Adrenal gland (tissue), 12 donors: ENCODE measurements around the gene TSPYL2. TPM values are rescaled to one million over a fixed set of nuclear protein-coding genes. Genes with fewer than 3 reads are reported as not detected.

Experiments
- DNase-seq, 7 donors: peaks; one replicate each; pipeline ENCODE4 v3.0.0-alpha.2; 2019 to 2020
- H3K27ac ChIP-seq, 5 donors: fragments of 200-600 bp; sonication (generic) in 4 of 5; 1 replicate in 3 of 5; 2 replicates in 2 of 5; pipeline versions ENCODE4 v1.5.1 to v1.8.0; 2016 to 2020; ENCODE audit warnings: mild to moderate bottlenecking in 1 of 5
- H3K27me3 ChIP-seq: fragments of 200-600 bp; 2 replicates; pipeline ENCODE4 v1.8.0; 2021
- H3K36me3 ChIP-seq, 2 donors: fragments of 200-600 bp; replicated peaks in 1 of 2; 1 replicate in 1 of 2; 2 replicates in 1 of 2; pipeline versions ENCODE4 v1.5.1 to v1.8.0; 2018 to 2022
- H3K4me1 ChIP-seq, 2 donors: fragments of 200-600 bp; replicated peaks in 1 of 2; 1 replicate in 1 of 2; 2 replicates in 1 of 2; pipeline versions ENCODE4 v1.5.1 to v1.8.0; 2018 to 2021
- H3K4me3 ChIP-seq, 4 donors: fragments of 200-600 bp; sonication (generic) in 3 of 4; one replicate each; pipeline ENCODE4 v1.5.1; 2016 to 2018
- H3K9me3 ChIP-seq, 3 donors: fragments of 200-600 bp; sonication (generic) in 1 of 3; replicated peaks in 1 of 3; 1 replicate in 2 of 3; 2 replicates in 1 of 3; pipeline versions ENCODE4 v1.5.1 to v1.8.0; 2016 to 2021
- POLR2A ChIP-seq, 2 donors: fragments of 450-650 bp; IDR thresholded peaks; one replicate each; pipeline ENCODE4 v1.6.1; 2017; ENCODE audit warnings: antibody characterized with exemption in 2 of 2, mild to moderate bottlenecking in 2 of 2, moderate library complexity in 1 of 2
- whole genome bisulfite sequencing, 4 donors: extraction: QIAGEN DNeasy Blood & Tissue Kit in 2 of 4; methylation state at CpG; one replicate each; pipeline versions ENCODE4 v1.1.5 to v1.1.7; 2013 to 2017; 5-methylcytosine and 5-hydroxymethylcytosine counted together
- intact Hi-C, 2 donors: fragments of 100-400 bp; cut with DNase I; formaldehyde crosslinking; loops; one replicate each; pipeline versions ENCODE4 v1.14.1 to v1.15.0; 2022 to 2023
- polyA plus RNA-seq, 3 donors: library from polyadenylated mRNA; stranded (reverse); fragments of 200-250 nt in 2 of 3; fragments of 350-450 nt in 1 of 3; fragmentation: Illumina TruSeq in 1 of 3; extraction: RNeasy Lipid Tissue Mini Kit (QIAGEN cat#74804) in 1 of 3; gene quantifications; one replicate each; pipeline ENCODE4 v1.2.3, GENCODE V29; 2013 to 2014
- total RNA-seq, 9 donors: library from RNA; depleted of rRNA in 4 of 9; stranded (reverse); fragments of >200 nt in 4 of 9; fragments of 120-200 nt in 1 of 9; fragmentation: NEBNext Ultra II Directional in 1 of 9; extraction: Animal tissue kit (Norgen Biotek cat#: 25700) in 1 of 9; gene quantifications; one replicate each; pipeline versions ENCODE4 v1.1.0 to v1.2.4, GENCODE V29; 2013 to 2023
- TF ChIP-seq, protein P1 (sequence below), 6 experiments: fragments of 450-650 bp in 4 of 6; fragments of 200-600 bp in 2 of 6; sonication (generic) in 1 of 6; IDR thresholded peaks; 1 replicate in 5 of 6; 2 replicates in 1 of 6; pipeline versions ENCODE4 v1.5.1 to v1.8.0; 2016 to 2021; ENCODE audit warnings: antibody characterized with exemption in 6 of 6, mild to moderate bottlenecking in 2 of 6, moderate library complexity in 1 of 6
- donor health status: healthy with polysubstance abuse.
- donor health status: Bipolar disorder and iron deficiency.
- donor health status: DM: yes; HTN: yes; CAD: no.
- donor health status: DM: no; HTN: no; CAD: no.
- donor health status: DM: no; HTN: no; CAD: no.
- donor health status: DM: yes; HTN: yes; CAD: no.

Gene TSPYL2
- total and polyA plus RNA-seq, 12 donors = 35.5 to 536 (median 90.7) TPM

DNA sequence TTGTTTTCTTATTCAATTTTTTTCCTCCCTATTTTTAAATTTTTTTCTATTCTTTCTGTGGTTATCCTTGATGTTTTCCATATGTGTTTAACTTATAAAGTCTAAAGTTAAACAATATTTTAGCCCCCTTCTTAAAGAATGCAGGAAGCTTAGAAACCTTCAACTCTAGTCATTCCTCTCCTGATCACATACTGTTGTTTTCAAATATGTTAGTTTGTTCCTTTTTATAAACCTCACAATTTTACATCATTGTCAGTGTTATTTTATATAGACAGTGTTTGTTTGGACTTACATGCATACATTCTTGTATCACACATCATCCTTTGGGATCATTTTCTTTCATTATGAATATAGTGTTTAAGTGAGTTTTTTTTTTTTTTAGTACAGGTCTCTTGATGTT, 43.3 kb downstream of the TSPYL2 start:
- H3K4me1 ChIP-seq = no peaks in the 10 kb centered on the region
- no peaks in the 10 kb centered on the region for H3K27me3 ChIP-seq
- no peak overlapping the region for H3K4me3 ChIP-seq
- no peaks in the 10 kb centered on the region for H3K36me3 ChIP-seq
- intact Hi-C loops = no loop called here
- TF ChIP-seq, protein P1, sequence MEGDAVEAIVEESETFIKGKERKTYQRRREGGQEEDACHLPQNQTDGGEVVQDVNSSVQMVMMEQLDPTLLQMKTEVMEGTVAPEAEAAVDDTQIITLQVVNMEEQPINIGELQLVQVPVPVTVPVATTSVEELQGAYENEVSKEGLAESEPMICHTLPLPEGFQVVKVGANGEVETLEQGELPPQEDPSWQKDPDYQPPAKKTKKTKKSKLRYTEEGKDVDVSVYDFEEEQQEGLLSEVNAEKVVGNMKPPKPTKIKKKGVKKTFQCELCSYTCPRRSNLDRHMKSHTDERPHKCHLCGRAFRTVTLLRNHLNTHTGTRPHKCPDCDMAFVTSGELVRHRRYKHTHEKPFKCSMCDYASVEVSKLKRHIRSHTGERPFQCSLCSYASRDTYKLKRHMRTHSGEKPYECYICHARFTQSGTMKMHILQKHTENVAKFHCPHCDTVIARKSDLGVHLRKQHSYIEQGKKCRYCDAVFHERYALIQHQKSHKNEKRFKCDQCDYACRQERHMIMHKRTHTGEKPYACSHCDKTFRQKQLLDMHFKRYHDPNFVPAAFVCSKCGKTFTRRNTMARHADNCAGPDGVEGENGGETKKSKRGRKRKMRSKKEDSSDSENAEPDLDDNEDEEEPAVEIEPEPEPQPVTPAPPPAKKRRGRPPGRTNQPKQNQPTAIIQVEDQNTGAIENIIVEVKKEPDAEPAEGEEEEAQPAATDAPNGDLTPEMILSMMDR (IDR thresholded peaks at IDR 0.05) = no peak
- TF ChIP-seq POLR2A (IDR thresholded peaks at IDR 0.05) = no peak
- no peaks in the 10 kb centered on the region for H3K9me3 ChIP-seq
- DNase-seq = no peak
- H3K27ac ChIP-seq = no peak overlapping the region

DNA sequence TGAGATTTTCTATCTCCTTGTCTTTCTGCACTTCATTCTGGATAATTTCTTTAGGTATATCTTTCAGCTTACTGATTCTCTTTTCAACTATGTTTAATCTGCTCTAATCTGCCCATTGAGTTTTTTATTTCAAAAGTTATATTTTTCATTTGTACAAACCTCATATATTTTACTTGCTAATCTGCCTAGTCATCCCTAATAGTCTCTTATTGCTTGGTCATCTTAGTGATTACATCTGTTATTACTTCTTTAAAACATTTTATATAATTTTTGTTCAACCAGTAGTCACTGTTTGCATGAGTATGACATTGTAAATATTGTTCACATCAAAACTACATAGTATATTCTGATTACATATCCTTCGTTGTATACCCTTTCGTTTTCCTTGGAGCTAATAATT, 44.2 kb downstream of the TSPYL2 start:
- WGBS, 4 donors = 79 to 100% (median 86%) methylated on average over 2 of the region's 2 CpGs
- TF ChIP-seq, protein P1 (IDR thresholded peaks at IDR 0.05) = no peak
- no peak for TF ChIP-seq POLR2A (IDR thresholded peaks at IDR 0.05)
- Histone ChIP-seq H3K36me3 (no peaks in the 10 kb centered on the region), H3K4me1 (no peaks in the 10 kb centered on the region), H3K27me3 (no peaks in the 10 kb centered on the region), H3K4me3 (no peak overlapping the region), H3K9me3 (no peaks in the 10 kb centered on the region), H3K27ac (no peak overlapping the region)
- no peak for DNase-seq
- intact Hi-C loops = no loop called here

DNA sequence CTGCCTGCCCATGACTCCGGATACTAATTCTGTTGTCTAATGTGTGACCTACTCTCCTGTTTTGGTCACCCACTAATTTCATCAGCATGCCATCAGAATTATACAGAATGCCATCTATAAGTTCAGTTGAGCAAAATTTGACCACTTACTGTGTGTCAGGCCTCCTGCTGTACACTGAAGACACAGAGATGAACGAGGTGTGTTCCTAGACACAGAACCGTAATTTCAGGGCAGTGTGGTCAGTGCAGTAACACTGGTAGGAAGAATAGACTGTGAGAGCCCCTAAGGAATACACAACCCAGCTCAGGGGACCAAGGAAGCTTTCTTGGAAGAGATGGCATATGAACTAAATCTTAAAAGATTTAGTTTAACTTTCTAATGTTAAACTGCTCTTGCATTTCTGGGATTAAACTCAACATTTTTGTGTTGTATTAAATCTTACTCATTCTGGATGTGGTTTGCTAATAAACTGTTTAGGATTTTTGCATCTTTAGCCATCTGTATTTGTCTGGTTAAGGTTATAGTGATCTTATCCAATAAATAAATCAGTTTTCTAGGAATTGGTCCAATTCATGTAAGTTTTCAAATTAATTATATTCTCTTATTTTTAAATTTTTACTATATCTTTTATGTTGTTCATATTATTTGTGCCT, 46.1 kb downstream of the TSPYL2 start:
- intact Hi-C loops = no loop called here

DNA sequence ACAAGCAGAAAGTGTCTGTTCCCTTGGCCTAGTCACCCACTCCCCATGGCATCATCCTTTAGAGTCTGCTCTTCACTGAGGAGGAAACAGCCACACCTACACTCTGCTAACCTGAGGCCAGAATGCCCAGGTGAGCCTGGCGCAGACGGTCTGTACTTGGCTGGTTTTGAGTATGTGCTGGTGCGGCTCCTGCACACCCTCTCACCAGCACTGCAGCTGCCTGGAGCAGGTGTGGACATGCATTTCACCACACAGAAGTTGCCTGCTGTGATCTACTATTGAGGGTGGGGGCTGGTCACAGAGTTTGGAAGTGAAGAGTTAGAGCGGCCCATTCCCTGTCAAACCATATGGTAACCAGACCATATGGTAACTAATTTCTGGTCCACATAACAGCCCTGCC, 51.2 kb downstream of the TSPYL2 start:
- no peak for DNase-seq
- TF ChIP-seq, protein P1 (IDR thresholded peaks at IDR 0.05) = no peak
- TF ChIP-seq POLR2A (IDR thresholded peaks at IDR 0.05) = no peak
- Histone ChIP-seq H3K27ac (no peak overlapping the region), H3K36me3 (no peaks in the 10 kb centered on the region), H3K4me3 (no peak overlapping the region), H3K4me1 (no peaks in the 10 kb centered on the region), H3K9me3 (no peaks in the 10 kb centered on the region), H3K27me3 (peaks cover 7% of the 10 kb centered on the region)
- intact Hi-C loops = no loop called here
- WGBS, 4 donors = 86 to 100% (median 93%) methylated on average over 3 to 4 of the region's 4 CpGs

More for the DNA sequence above, 46.1 kb downstream of the TSPYL2 start:
- TF ChIP-seq, protein P1 (IDR thresholded peaks at IDR 0.05) = no peak
- no peak for TF ChIP-seq POLR2A (IDR thresholded peaks at IDR 0.05)
- H3K4me1 ChIP-seq = no peaks in the 10 kb centered on the region
- peaks cover 7% of the 10 kb centered on the region for H3K27me3 ChIP-seq
- DNase-seq = no peak
- no peaks in the 10 kb centered on the region for H3K36me3 ChIP-seq
- no peak overlapping the region for H3K4me3 ChIP-seq
- H3K9me3 ChIP-seq = no peaks in the 10 kb centered on the region
- WGBS, 4 donors = 71 to 94% (median 77%) methylated on average over 3 of the region's 3 CpGs
- H3K27ac ChIP-seq = no peak overlapping the region
